Stomach (tissue), 4 donors: ENCODE measurements around the gene MUS81.

Source experiments
- EP300 ChIP-seq: sonication (generic); formaldehyde crosslinking; IDR thresholded peaks from one replicate; pipeline ENCODE4 v1.6.1; 2017; ENCODE audit warnings: antibody characterized with exemption
- POLR2AphosphoS5 ChIP-seq, 3 donors: sonication (generic); formaldehyde crosslinking; IDR thresholded peaks; one replicate each; pipeline ENCODE4 v1.6.1; 2016; ENCODE audit warnings: antibody characterized with exemption in 3 of 3
- TF ChIP-seq, protein P1 (sequence below), 7 experiments: fragments of 450-650 bp in 4 of 7; fragments of 200-600 bp in 3 of 7; sonication (generic) in 3 of 7; IDR thresholded peaks; one replicate each; pipeline ENCODE4 v1.5.1; 2016 to 2019; ENCODE audit warnings: antibody characterized with exemption in 7 of 7, control low read depth in 2 of 7, mild to moderate bottlenecking in 1 of 7

GRCh38 chr11:65903068-65903481 lies 42.8 kb downstream of the MUS81 start:
- TF ChIP-seq, protein P1, sequence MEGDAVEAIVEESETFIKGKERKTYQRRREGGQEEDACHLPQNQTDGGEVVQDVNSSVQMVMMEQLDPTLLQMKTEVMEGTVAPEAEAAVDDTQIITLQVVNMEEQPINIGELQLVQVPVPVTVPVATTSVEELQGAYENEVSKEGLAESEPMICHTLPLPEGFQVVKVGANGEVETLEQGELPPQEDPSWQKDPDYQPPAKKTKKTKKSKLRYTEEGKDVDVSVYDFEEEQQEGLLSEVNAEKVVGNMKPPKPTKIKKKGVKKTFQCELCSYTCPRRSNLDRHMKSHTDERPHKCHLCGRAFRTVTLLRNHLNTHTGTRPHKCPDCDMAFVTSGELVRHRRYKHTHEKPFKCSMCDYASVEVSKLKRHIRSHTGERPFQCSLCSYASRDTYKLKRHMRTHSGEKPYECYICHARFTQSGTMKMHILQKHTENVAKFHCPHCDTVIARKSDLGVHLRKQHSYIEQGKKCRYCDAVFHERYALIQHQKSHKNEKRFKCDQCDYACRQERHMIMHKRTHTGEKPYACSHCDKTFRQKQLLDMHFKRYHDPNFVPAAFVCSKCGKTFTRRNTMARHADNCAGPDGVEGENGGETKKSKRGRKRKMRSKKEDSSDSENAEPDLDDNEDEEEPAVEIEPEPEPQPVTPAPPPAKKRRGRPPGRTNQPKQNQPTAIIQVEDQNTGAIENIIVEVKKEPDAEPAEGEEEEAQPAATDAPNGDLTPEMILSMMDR (IDR thresholded peaks at IDR 0.05) = no peak
- no peak for TF ChIP-seq EP300
- TF ChIP-seq POLR2AphosphoS5 (IDR thresholded peaks at IDR 0.05) = no peak
